Ovary (tissue), 9 donors: ENCODE data around the gene MOB3A. TPM values are rescaled to one million over a fixed set of nuclear protein-coding genes. Genes with fewer than 3 reads are reported as not detected.

Experiments used
- DNase-seq, 5 donors: peaks; one replicate each; pipeline ENCODE4 v3.0.0-alpha.2; 2019 to 2020
- H3K27ac ChIP-seq, 2 donors: fragments of 200-600 bp; one replicate each; pipeline versions ENCODE4 v1.5.1 to v1.8.0; 2019 to 2022
- H3K27me3 ChIP-seq: fragments of 200-600 bp; one replicate; pipeline ENCODE4 v1.8.0; 2022
- H3K36me3 ChIP-seq: fragments of 200-600 bp; sonication (generic); one replicate; pipeline ENCODE4 v1.5.1; 2019
- H3K4me1 ChIP-seq: one replicate; pipeline ENCODE4 v1.8.1; 2013; ENCODE audit warnings: mild to moderate bottlenecking, moderate library complexity; ENCODE audit not compliant: insufficient read depth
- H3K4me3 ChIP-seq: fragments of 200-600 bp; sonication (generic); one replicate; pipeline ENCODE4 v1.5.1; 2017
- H3K9me3 ChIP-seq, 2 donors: fragments of 200-600 bp in 1 of 2; sonication (generic) in 1 of 2; one replicate each; pipeline versions ENCODE4 v1.5.1 to v1.8.1; 2013 to 2019; ENCODE audit warnings: mild to moderate bottlenecking in 1 of 2, moderate library complexity in 1 of 2
- CTCF ChIP-seq, 3 donors: fragments of 450-650 bp in 2 of 3; fragments of 200-600 bp in 1 of 3; IDR thresholded peaks; one replicate each; pipeline versions ENCODE4 v1.5.1 to v1.8.0; 2016 to 2022; ENCODE audit warnings: antibody characterized with exemption in 3 of 3, mild to moderate bottlenecking in 1 of 3
- EP300 ChIP-seq: sonication (generic); formaldehyde crosslinking; IDR thresholded peaks from one replicate; pipeline ENCODE4 v1.6.1; 2017; ENCODE audit warnings: antibody characterized with exemption
- POLR2A ChIP-seq: fragments of 450-650 bp; IDR thresholded peaks from one replicate; pipeline ENCODE4 v1.6.1; 2017; ENCODE audit warnings: antibody characterized with exemption, mild to moderate bottlenecking, moderate library complexity
- WGBS, 3 donors: extraction: QIAGEN DNeasy Blood & Tissue Kit in 1 of 3; methylation state at CpG; one replicate each; pipeline versions ENCODE4 v1.1.5 to v1.1.7; 2013 to 2017; 5-methylcytosine and 5-hydroxymethylcytosine counted together
- intact Hi-C, 4 donors: fragments of 100-400 bp; cut with DNase I; formaldehyde crosslinking; loops; one replicate each; pipeline versions ENCODE4 v1.11.0 to v1.15.1; 2022 to 2023
- polyA plus RNA-seq, 2 donors: library from polyadenylated mRNA; stranded (reverse); fragments of 200-250 nt in 1 of 2; fragments of 350-450 nt in 1 of 2; fragmentation: Illumina TruSeq in 1 of 2; extraction: RNeasy Lipid Tissue Mini Kit (QIAGEN cat#74804) in 1 of 2; gene quantifications; one replicate each; pipeline ENCODE4 v1.2.3, GENCODE V29; 2013 to 2014
- small RNA-seq: library from RNA; depleted of rRNA; stranded (forward); fragments of <200 nt; gene quantifications from one replicate; pipeline ENCODE3, GENCODE V24; 2016
- total RNA-seq, 7 donors: library from RNA; depleted of rRNA in 2 of 7; stranded (reverse); fragments of >200 nt in 2 of 7; fragmentation: NEBNext Ultra II Directional in 3 of 7; extraction: Animal tissue kit (Norgen Biotek cat#: 25700) in 3 of 7; gene quantifications; one replicate each; pipeline versions ENCODE4 v1.1.0 to v1.2.4, GENCODE V29; 2016 to 2023
- donor health status: DM: no; HTN: no; CAD: no; lungs with moderate emphysema.
- donor health status: DM: no; HTN: no; CAD: no.
- donor health status: Bipolar disorder and iron deficiency.
- donor health status: DM: yes; HTN: yes; CAD: no.
- donor health status: DM: no; HTN: no; CAD: no.
- donor health status: DM: yes; HTN: yes; CAD: no.

Gene MOB3A
- total and polyA plus RNA-seq, 9 donors: 16.6 to 61.5 (median 44.1) TPM

- H3K27me3 ChIP-seq: no peaks in the 10 kb centered on the region
These were observed 74.5 kb downstream of the MOB3A start for GRCh38 chr19:2021453-2022140.

More at GRCh38 chr19:2021453-2022140, 74.5 kb downstream of the MOB3A start:
- Histone ChIP-seq H3K4me1 (no peaks in the 10 kb centered on the region), H3K27ac (no peak overlapping the region), H3K4me3 (no peak overlapping the region), H3K36me3 (no peaks in the 10 kb centered on the region), H3K9me3 (no peaks in the 10 kb centered on the region)
- DNase-seq: no peak
- WGBS, 3 donors: 77 to 83% (median 82%) methylated on average over 4 of the region's 4 CpGs
- intact Hi-C loops: loop anchor here in 2 of 4 donors (2.0 to 5.0 kb wide), 3 partner anchors 36 to 51 kb away; no protein-coding TSS in a partner anchor
- TF ChIP-seq POLR2A (no peak), CTCF (IDR thresholded peaks at IDR 0.05) (no peak), EP300 (no peak)

Small RNAs within 50 kb of the gene (small RNA-seq; reads per million reads assigned to genes)
- gene AC007136.1: not detected

Other genes with a start within 250 kb of the MOB3A start
- gene REXO1, start 247.8 kb downstream of the MOB3A start, total RNA-seq: 10 to 100 TPM; 14.9 to 46.7 (median 30.4) TPM
- 10 to 100 TPM in 1 of 2 donors, 1 to 10 TPM in 1; 4.8 to 21.5 TPM for gene REXO1, start 247.8 kb downstream of the MOB3A start, polyA plus RNA-seq
- 10 to 100 TPM in 6 of 7 donors, 1 to 10 TPM in 1; 4.2 to 26.6 (median 14.4) TPM for gene KLF16, start 232.7 kb downstream of the MOB3A start, total RNA-seq
- gene KLF16, start 232.7 kb downstream of the MOB3A start, polyA plus RNA-seq: 1 to 10 TPM in 1 of 2 donors, under 1 TPM in 1; 0.63 to 5.4 TPM
- gene ABHD17A, start 210.8 kb downstream of the MOB3A start, total RNA-seq: 10 to 100 TPM; 54.2 to 87.3 (median 65.4) TPM
- gene ABHD17A, start 210.8 kb downstream of the MOB3A start, polyA plus RNA-seq: 10 to 100 TPM in 1 of 2 donors, under 1 TPM in 1; 0.57 to 65.6 TPM
- gene ADAT3, start 190.9 kb downstream of the MOB3A start, total RNA-seq: 10 to 100 TPM in 1 of 7 donors, 1 to 10 TPM in 6; 2.6 to 13.7 (median 4.6) TPM
- 1 to 10 TPM in 1 of 2 donors, not detected in 1; 2.3 TPM for gene ADAT3, start 190.9 kb downstream of the MOB3A start, polyA plus RNA-seq
- gene SCAMP4, start 190.9 kb downstream of the MOB3A start, total RNA-seq: 10 to 100 TPM; 32.0 to 87.0 (median 62.6) TPM
- gene SCAMP4, start 190.9 kb downstream of the MOB3A start, polyA plus RNA-seq: 10 to 100 TPM; 11.7 to 31.1 TPM
- gene CSNK1G2, start 155.2 kb downstream of the MOB3A start, total RNA-seq: 10 to 100 TPM; 35.9 to 65.4 (median 50.7) TPM
- 10 to 100 TPM in 1 of 2 donors, 1 to 10 TPM in 1; 5.9 to 48.7 TPM for gene CSNK1G2, start 155.2 kb downstream of the MOB3A start, polyA plus RNA-seq
- gene BTBD2, start 80.6 kb downstream of the MOB3A start, total RNA-seq: 100 to 1,000 TPM in 1 of 7 donors, 10 to 100 TPM in 6; 47.8 to 131 (median 90.2) TPM
- gene BTBD2, start 80.6 kb downstream of the MOB3A start, polyA plus RNA-seq: 10 to 100 TPM; 14.4 to 65.7 TPM
- gene MKNK2, start 45.1 kb downstream of the MOB3A start, total RNA-seq: 100 to 1,000 TPM in 5 of 7 donors, 10 to 100 TPM in 2; 58.3 to 186 (median 122) TPM
- gene MKNK2, start 45.1 kb downstream of the MOB3A start, polyA plus RNA-seq: 10 to 100 TPM; 22.1 to 69.5 TPM
- gene IZUMO4, start 589 bp upstream of the MOB3A start, total RNA-seq: 10 to 100 TPM in 5 of 7 donors, 1 to 10 TPM in 2; 4.5 to 24.5 (median 10.7) TPM
- gene IZUMO4, start 589 bp upstream of the MOB3A start, polyA plus RNA-seq: 10 to 100 TPM in 1 of 2 donors, 1 to 10 TPM in 1; 1.8 to 31.7 TPM
- 100 to 1,000 TPM in 1 of 7 donors, 10 to 100 TPM in 6; 36.7 to 102 (median 75.4) TPM for gene AP3D1, start 55.2 kb upstream of the MOB3A start, total RNA-seq
- gene AP3D1, start 55.2 kb upstream of the MOB3A start, polyA plus RNA-seq: 10 to 100 TPM; 43.5 to 49.9 TPM
- gene DOT1L, start 67.6 kb upstream of the MOB3A start, total RNA-seq: 10 to 100 TPM in 6 of 7 donors, 1 to 10 TPM in 1; 6.7 to 28.9 (median 21.3) TPM
- gene DOT1L, start 67.6 kb upstream of the MOB3A start, polyA plus RNA-seq: 1 to 10 TPM; 2.4 to 5.4 TPM
- 10 to 100 TPM; 39.0 to 55.2 (median 46.8) TPM for gene PLEKHJ1, start 140.0 kb upstream of the MOB3A start, total RNA-seq
- 10 to 100 TPM; 17.1 to 57.9 TPM for gene PLEKHJ1, start 140.0 kb upstream of the MOB3A start, polyA plus RNA-seq
- 100 to 1,000 TPM in 3 of 7 donors, 10 to 100 TPM in 4; 33.0 to 137 (median 89.8) TPM for gene SF3A2, start 140.5 kb upstream of the MOB3A start, total RNA-seq
- gene SF3A2, start 140.5 kb upstream of the MOB3A start, polyA plus RNA-seq: 10 to 100 TPM; 13.7 to 95.7 TPM
- gene AMH, start 153.0 kb upstream of the MOB3A start, total RNA-seq: 1 to 10 TPM in 6 of 7 donors, under 1 TPM in 1; 0.80 to 3.9 (median 1.3) TPM
- gene AMH, start 153.0 kb upstream of the MOB3A start, polyA plus RNA-seq: 10 to 100 TPM in 1 of 2 donors, not detected in 1; 12.0 TPM
- under 1 TPM in 4 of 7 donors, not detected in 3; 0.30 to 0.92 (median 0.41) TPM for gene JSRP1, start 160.1 kb upstream of the MOB3A start, total RNA-seq
- gene JSRP1, start 160.1 kb upstream of the MOB3A start, polyA plus RNA-seq: under 1 TPM in 1 of 2 donors, not detected in 1; 0.31 TPM
- under 1 TPM in 5 of 7 donors, not detected in 2; 0.11 to 0.62 (median 0.35) TPM for gene PEAK3, start 185.8 kb upstream of the MOB3A start, total RNA-seq
- under 1 TPM in 1 of 2 donors, not detected in 1; 0.10 TPM for gene PEAK3, start 185.8 kb upstream of the MOB3A start, polyA plus RNA-seq
- not detected for gene LINGO3, start 211.8 kb upstream of the MOB3A start, total RNA-seq
- not detected for gene LINGO3, start 211.8 kb upstream of the MOB3A start, polyA plus RNA-seq
- gene LSM7, start 232.3 kb upstream of the MOB3A start, total RNA-seq: 100 to 1,000 TPM in 2 of 7 donors, 10 to 100 TPM in 5; 59.4 to 159 (median 79.6) TPM
- 100 to 1,000 TPM in 1 of 2 donors, 10 to 100 TPM in 1; 31.8 to 196 TPM for gene LSM7, start 232.3 kb upstream of the MOB3A start, polyA plus RNA-seq
- gene SPPL2B, start 232.4 kb upstream of the MOB3A start, total RNA-seq: 10 to 100 TPM; 33.5 to 66.6 (median 48.6) TPM
- gene SPPL2B, start 232.4 kb upstream of the MOB3A start, polyA plus RNA-seq: 10 to 100 TPM in 1 of 2 donors, 1 to 10 TPM in 1; 1.5 to 39.7 TPM